ENCODE data around the gene SEPTIN6.
"Not testable (repeated sequence)": the region's sequence is repeated elsewhere in the genome, so short reads cannot be mapped to it uniquely, and the experiment has no call there.

Gene SEPTIN6

DNA sequence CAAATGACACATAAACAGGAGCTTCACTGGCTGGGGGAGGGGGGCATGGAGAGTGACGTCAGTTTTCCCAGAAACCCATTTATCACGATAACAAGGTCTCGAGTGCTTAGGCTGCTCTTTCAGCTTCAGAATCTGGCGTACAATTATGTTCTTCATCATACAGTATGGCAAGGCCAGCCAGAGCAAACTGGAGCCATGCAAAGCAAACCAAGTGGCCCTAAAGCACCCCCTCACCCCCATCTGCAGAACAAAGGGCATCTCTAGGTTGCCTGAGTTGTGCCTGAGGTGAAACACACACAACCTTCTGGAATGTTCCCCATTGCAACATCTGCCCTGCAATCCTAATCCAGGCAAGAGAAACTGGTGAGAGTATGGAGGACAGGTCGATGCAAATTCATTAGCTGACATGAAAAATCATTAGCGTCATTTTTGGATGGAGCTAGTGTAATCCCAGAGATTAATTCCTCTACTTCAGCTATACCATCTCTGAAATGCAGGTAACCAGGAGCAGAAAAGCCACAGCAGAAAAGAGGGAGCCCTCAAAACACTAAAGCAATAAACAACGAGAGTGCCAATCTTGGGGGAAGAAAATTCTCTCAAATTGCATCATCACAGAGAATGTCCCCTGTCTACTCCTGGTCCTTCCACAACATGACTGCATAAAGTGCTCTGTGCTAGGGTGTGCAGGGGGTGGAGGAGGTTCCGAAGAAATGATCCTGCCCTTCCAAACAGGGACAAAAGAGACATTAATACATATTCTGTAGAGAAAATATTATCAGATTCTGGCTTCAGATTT is 1.8 kb downstream of the SEPTIN6 start:
- no peak for DNase-seq (ENCODE audit: low spot score)
- no peak for TF ChIP-seq CTCF (IDR thresholded peaks at IDR 0.05; ENCODE audit: extremely low read depth, missing control alignments)

DNA sequence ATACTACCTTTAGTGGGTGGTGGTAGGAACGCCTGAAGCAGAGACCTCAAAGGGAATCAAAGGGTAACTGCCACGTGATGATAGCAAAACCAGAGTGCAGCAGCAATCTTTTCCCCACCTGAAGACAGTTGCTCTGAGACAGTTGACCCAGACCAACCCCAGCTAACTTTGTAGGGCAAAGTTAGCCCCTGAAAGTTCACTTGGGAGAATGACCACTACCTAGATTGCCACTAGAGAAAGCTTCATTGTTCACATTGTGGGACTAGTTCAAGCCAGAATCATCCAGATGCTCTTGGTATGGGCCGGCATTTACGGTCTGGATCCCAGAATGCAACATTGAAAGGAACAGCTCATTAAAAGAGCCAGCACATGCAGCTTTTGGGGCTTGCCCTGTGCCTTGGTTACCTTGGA is 4.1 kb downstream of the SEPTIN6 start:
- no peak for TF ChIP-seq CTCF (IDR thresholded peaks at IDR 0.05; ENCODE audit: extremely low read depth, missing control alignments)
- DNase-seq (ENCODE audit: low spot score), result no peak

GRCh38 chrX:119687661-119688413 is 5.1 kb downstream of the SEPTIN6 start:
- no peak for DNase-seq (ENCODE audit: low spot score)
- no peak for TF ChIP-seq CTCF (IDR thresholded peaks at IDR 0.05; ENCODE audit: extremely low read depth, missing control alignments)

DNA sequence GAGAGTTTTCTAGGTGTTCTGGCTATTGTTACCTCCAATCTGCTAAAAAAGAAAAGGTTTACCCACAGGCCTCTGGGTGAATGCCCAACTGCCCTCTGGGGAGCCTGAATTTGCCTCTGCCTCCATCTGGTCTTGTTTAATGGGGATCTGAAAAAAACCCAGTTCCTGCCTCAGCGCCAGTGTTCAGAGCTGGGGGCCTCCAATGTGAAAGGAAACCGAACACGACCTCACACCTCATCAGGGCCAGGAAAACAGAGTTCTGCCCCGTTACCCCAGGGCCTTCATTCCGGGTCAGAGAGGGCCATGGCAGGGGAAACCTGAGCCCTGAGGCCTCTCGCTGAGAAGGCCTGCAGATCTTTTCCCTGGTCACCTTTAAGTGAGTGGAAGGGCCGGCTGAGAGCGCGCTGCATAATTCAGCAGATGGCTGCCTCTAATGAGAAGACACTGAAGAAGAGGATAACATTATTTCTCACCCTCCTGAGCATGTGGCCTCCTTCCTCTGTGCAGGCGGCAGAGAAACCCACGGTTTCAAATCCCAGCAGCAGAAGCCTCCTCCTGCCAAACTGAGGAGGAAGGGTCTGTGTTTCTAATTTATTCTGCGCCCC is 6.8 kb downstream of the SEPTIN6 start:
- TF ChIP-seq CTCF (IDR thresholded peaks at IDR 0.05; ENCODE audit: extremely low read depth, missing control alignments), result no peak
- DNase-seq (ENCODE audit: low spot score), result no peak

DNA sequence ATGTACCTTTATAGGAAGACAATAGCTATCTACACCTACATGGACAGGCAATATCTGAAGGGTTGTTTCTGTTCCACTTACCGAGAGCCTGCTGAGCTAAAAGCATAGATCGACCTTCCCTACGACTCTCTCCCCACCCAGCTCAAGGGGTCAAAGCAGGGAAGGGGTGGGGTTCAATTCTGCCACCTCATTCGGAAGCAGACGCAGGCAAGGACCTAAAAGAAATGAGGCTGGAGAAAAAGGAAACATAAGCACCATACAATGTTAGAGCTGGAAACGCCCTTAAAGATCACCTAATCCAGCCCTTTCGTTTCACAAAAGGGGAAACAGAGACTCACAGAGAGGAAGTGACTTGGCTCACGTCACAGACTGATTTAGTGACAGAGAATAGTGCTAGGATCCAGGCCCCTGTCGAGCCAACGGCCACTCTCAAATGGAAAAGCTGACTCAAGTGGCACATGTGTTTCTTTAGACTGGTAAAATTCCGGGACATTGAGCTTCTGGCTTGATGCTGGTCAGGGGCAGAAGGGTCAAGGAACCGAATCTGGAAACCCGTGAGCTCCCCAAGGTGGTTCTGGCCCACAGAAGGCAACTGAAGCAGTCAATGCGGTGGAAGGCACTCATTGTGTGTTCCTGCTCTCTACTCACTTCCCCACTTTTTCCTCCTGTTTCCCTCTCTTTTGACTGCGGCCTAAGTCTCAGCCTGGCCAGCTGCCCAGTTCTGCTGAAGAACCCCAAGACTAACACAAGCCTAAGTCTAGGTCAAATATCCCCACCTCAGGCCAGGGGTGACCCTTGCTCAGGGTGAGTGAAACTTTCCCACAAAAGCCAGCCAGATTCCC is 7.5 kb downstream of the SEPTIN6 start:
- no peak for DNase-seq (ENCODE audit: low spot score)

DNA sequence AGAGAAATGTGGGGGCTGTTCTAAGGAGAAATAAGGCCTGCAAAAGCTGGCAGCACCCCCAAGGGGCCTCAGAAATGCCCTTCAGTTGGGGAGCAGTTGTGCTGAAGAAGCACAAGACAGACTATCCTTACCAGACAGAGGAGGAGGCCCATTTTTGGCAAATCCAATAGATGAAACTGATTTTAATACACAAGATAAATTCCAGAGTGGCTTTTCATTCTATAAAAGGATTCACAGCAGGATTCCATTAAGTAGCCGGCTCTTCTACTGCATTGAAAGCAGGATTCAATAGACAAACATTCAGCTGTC is 8.1 kb downstream of the SEPTIN6 start:
- no peak for TF ChIP-seq CTCF (IDR thresholded peaks at IDR 0.05; ENCODE audit: extremely low read depth, missing control alignments)
- no peak for DNase-seq (ENCODE audit: low spot score)

More for the DNA sequence above, 7.5 kb downstream of the SEPTIN6 start:
- TF ChIP-seq CTCF (IDR thresholded peaks at IDR 0.05; ENCODE audit: extremely low read depth, missing control alignments), result no peak

- DNase-seq (ENCODE audit: low spot score), result not testable (repeated sequence)
Measured at GRCh38 chrX:119684312-119684711, 8.7 kb downstream of the SEPTIN6 start.

Data from GM20000 (cell line).